Neural cell (in vitro differentiated cells): Measurements from ENCODE around the gene NR5A2.

Experiments
- CTCF ChIP-seq: fragments of 450-650 bp; IDR thresholded peaks from 2 replicates; pipeline ENCODE4 v1.5.1; 2014; ENCODE audit warnings: antibody characterized with exemption, mild to moderate bottlenecking, moderate library complexity; ENCODE audit not compliant: poor library complexity, severe bottlenecking
- EP300 ChIP-seq: fragments of 450-650 bp; conservative IDR thresholded peaks from 2 replicates; pipeline ENCODE4 v1.6.1; 2014; ENCODE audit warnings: antibody characterized with exemption, mild to moderate bottlenecking, moderate library complexity; ENCODE audit not compliant: poor library complexity, severe bottlenecking
- EZH2 ChIP-seq: fragments of 200-600, 300-800 bp; shearing (Covaris generic), sonication (generic); IDR thresholded peaks from 2 replicates; pipeline ENCODE4 v1.6.1; 2014; ENCODE audit warnings: antibody characterized with exemption, low read length, borderline replicate concordance, mild to moderate bottlenecking; ENCODE audit not compliant: insufficient read depth, poor library complexity, severe bottlenecking
- POLR2AphosphoS5 ChIP-seq: IDR thresholded peaks from 2 replicates; pipeline ENCODE4 v1.6.1; 2012
- RAD21 ChIP-seq: fragments of 450-650 bp; conservative IDR thresholded peaks from 2 replicates; pipeline ENCODE4 v1.6.1; 2014; ENCODE audit warnings: antibody characterized with exemption, mild to moderate bottlenecking, moderate library complexity
- REST ChIP-seq: IDR thresholded peaks from 2 replicates; pipeline ENCODE4 v1.6.1; 2012; ENCODE audit warnings: borderline replicate concordance
- SMC3 ChIP-seq: fragments of 450-650 bp; conservative IDR thresholded peaks from 2 replicates; pipeline ENCODE4 v1.6.1; 2014; ENCODE audit warnings: antibody characterized with exemption, mild to moderate bottlenecking, moderate library complexity; ENCODE audit not compliant: poor library complexity
- TAF1 ChIP-seq: IDR thresholded peaks from 2 replicates; pipeline ENCODE4 v1.6.1; 2012; ENCODE audit warnings: low read depth

GRCh38 chr1:200121421-200121820 is 93.9 kb downstream of the NR5A2 start:
- no peak for TF ChIP-seq POLR2AphosphoS5
- no peak for TF ChIP-seq EP300
- no peak for TF ChIP-seq CTCF
- no peak for TF ChIP-seq TAF1
- no peak for TF ChIP-seq RAD21
- TF ChIP-seq EZH2 = no peak
- no peak for TF ChIP-seq REST
- no peak for TF ChIP-seq SMC3
